Measurements from ENCODE around the gene FXN.
"Not testable (repeated sequence)": the region's sequence is repeated elsewhere in the genome, so short reads cannot be mapped to it uniquely, and the experiment has no call there.

FXN gene

DNA sequence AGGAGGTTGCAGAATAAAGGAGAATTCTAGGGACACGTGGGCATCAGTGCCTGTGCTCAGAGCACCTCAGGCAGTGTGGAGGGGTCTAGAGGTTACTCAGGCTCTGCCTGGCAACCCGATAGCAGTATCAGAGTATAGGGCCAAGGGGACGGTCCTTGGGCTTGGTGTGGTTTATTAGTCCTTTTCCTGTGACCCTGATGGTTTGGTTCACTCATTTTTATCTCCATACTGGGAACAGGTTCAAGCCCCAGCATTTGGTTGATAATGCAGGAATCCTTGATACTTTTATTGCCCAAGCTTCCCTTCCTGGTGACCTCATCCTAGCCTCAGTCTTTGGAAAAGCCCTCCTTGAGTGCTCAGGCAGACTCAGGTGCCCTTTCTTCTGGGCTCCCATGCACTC is 35.5 kb downstream of the FXN start:
- DNase-seq = no peak

DNA sequence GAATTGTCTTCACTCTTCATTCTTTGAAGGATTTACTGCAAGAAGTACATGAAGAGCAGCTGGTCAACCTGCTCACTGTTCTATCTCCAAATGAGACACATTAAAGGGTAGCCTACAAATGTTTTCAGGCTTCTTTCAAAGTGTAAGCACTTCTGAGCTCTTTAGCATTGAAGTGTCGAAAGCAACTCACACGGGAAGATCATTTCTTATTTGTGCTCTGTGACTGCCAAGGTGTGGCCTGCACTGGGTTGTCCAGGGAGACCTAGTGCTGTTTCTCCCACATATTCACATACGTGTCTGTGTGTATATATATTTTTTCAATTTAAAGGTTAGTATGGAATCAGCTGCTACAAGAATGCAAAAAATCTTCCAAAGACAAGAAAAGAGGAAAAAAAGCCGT is 37.6 kb downstream of the FXN start:
- DNase-seq = no peak

DNA sequence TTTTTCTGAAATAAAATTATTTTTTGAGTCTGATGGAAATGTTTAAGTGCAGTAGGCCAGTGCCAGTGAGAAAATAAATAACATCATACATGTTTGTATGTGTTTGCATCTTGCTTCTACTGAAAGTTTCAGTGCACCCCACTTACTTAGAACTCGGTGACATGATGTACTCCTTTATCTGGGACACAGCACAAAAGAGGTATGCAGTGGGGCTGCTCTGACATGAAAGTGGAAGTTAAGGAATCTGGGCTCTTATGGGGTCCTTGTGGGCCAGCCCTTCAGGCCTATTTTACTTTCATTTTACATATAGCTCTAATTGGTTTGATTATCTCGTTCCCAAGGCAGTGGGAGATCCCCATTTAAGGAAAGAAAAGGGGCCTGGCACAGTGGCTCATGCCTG is 39.2 kb downstream of the FXN start:
- DNase-seq = no peak

DNA sequence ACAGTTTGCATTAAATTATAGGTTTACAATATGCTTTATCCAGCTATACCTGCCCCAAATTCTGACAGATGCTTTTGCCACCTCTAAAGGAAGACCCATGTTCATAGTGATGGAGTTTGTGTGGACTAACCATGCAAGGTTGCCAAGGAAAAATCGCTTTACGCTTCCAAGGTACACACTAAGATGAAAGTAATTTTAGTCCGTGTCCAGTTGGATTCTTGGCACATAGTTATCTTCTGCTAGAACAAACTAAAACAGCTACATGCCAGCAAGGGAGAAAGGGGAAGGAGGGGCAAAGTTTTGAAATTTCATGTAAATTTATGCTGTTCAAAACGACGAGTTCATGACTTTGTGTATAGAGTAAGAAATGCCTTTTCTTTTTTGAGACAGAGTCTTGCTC is 41.0 kb downstream of the FXN start:
- DNase-seq = no peak

- no peak for DNase-seq
These were observed 42.5 kb downstream of the FXN start for GRCh38 chr9:69078069-69078468.

DNA sequence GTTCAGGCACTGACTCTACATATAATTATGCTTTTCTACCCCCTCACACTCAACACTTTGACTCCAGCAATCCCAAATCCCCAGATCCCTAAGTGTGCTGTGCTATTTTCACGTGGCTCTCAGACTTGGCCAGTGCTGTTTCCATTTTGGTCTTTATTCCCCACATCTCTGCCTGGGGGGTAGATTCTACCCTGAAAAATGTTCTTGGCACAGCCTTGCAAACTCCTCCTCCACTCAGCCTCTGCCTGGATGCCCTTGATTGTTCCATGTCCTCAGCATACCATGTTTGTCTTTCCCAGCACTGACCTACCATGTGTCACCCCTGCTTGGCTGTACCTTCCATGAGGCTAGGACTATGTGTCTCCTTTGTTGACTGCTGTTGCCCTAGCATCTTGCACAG is 43.0 kb downstream of the FXN start:
- no peak for DNase-seq

DNA sequence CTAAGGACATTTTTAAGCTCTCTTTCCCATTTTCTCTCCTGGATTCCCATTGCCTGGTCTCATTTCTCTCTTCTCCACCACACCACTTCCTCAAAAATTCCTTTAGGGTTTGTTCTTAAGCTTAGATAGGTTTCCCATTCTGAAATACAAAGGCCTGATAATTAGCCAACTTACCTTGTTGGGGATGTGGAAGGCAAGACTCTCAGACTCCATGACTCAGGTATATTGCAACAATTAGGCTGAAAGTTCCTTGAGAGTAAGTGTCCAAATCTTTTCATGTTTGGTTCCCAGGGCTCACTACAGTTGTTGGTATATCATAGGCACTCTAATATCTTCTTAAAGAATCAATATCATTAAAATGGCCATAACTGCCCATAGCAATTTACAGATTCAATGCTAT is 43.6 kb downstream of the FXN start:
- DNase-seq = no peak

DNA sequence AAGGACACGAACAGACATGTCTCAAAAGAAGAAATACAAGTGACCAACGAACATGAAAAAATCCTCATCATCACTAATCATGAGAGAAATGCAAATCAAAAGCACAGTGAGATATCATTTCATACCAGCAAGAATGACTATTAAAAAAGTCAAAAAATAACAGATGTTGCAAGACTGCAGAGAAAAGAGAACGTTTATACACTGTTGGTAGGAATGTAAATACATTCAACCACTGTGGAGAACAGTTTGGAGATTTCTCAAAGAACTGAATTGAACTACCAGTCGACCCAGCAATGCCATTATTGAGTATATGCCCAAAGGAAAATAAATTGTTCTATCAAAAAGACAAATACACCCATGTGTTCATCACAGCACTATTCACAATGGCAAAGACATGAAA is 45.7 kb downstream of the FXN start:
- DNase-seq = no peak

DNA sequence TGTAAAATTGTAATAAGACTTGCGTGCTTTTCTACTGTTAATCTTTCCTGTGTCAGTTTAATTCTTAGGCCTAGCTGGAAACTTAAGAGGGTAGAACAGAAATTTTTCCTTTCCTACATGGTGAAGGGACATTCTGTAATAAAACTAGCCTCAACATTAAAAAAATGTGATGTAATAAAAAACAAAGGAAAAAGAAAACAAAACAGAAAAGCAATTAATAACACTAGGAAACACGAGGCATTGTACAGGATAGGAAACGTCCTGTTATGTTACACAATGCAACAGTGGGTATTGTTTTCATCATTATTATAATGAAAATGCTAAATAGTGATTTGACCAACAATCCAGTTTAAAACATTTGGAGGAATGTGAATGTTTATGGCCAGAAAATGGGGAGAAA is 47.8 kb downstream of the FXN start:
- DNase-seq = no peak

DNA sequence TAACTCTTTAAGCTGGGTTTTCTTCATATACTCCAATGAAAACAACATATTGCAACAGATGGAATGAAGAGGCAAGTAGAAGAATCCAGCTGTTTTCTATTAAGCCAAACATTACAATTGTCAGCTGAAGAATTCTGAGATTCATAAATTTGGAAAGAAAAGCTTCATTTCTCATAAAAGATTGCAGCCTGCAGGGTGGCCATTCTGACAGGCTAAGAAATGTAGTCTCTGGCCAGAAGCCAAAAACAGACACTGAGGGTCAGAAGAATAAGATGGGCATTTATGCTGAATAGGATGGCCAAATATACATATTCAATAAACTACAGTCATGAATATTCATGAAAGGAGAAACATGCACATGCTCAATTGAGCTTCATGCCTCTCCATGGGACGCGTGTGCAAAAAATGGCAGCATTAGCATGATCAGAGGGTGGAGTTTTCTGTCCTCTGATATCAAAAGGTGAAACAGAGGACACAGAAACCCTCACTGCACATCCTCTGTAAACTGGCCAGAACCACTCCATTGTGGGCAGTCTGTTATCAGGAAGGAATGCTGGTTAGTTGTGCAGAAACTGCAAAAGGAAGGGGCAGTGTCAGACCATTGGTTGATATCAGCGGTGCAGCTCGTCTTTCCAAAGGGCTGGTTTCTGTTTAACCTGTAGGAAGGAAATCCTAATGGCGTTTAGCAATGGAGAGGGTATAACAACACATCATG is 50.2 kb downstream of the FXN start:
- DNase-seq = no peak

GRCh38 chr9:69086312-69086711 is 50.8 kb downstream of the FXN start:
- DNase-seq = no peak

GRCh38 chr9:69086769-69087168 is 51.2 kb downstream of the FXN start:
- no peak for DNase-seq

GRCh38 chr9:69089082-69089481 is 53.5 kb downstream of the FXN start:
- no peak for DNase-seq

- DNase-seq = no peak
These were observed 53.9 kb downstream of the FXN start for GRCh38 chr9:69089491-69089890.

DNA sequence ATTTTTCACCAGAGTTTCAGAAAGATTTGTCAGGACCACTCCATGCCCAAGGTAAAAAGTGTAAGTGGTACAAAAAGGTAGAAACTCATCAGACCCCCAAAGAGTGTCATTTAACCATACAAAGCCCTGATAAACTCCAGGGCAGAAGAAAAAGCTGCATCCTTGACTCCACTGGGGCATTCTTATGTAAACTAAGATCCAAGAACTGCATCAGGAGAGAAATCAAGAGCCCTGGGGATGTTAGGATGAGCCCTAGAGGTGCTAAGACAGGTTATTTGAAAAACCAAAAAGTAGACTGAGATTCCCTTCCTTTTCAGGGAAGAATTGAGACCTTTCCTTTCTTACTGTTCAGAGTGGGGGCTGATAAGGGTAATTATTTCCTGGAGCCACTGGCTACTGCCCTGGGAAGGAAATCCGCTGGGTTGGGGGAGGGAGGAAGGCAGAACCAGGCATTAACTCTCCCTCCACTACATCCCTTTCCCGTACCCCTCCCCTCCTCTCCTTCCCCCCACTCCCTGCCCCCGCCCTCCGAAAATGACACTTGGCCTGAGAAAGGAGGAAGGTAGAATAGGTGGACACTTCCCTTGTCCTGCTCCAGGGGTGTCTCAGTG is 54.7 kb downstream of the FXN start:
- no peak for DNase-seq

DNA sequence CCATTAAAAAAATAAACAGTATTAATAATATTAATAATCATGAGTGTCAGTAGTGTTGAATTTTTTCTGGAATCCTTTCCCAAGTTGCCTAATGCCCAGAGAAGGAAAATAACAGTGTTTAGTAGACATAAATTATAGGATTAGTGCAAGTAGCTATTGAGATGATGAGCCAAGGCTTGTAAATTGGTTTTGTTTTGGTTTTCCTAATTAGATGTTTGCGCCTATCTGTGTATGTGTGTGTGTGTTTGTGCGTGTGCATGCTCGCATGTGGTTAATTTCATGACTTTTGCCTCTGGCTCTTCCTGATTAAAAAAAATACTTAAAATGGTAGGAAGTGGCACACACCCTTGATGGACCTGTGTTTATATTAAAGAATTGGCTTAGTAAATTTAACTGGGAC is 55.4 kb downstream of the FXN start:
- DNase-seq = no peak

DNA sequence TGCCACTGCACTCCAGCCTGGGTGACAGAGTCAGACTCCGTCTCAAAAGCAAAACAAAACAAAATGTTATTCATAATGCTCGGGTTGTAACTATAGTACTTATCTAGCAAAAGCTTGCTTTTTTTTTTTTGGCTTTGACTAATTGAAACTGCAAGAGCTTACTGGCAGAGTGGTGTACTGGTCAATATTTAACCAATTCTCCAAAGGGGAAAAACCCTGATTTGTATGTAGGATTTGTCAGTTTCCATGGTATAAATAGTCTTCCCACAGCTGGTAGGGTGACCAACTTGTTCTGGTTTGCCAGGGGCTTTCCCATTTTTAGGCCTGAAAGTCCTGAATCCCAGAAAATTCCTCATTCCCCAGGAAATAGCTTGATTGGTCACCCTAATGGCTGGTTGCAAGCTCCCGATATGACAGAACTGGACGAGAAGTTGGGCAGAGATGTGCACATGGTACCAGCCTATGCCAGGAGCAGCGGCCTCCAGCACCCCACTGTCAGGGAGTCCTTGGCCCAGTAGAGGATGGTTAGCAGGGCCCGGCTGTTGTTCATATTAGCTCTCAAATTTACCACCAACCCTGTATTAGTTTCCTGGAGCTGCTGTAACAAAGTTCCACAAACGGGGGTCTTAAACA is 58.0 kb downstream of the FXN start:
- DNase-seq = no peak

- DNase-seq = not testable (repeated sequence)
These were observed 59.0 kb downstream of the FXN start for GRCh38 chr9:69094361-69095135.

DNA sequence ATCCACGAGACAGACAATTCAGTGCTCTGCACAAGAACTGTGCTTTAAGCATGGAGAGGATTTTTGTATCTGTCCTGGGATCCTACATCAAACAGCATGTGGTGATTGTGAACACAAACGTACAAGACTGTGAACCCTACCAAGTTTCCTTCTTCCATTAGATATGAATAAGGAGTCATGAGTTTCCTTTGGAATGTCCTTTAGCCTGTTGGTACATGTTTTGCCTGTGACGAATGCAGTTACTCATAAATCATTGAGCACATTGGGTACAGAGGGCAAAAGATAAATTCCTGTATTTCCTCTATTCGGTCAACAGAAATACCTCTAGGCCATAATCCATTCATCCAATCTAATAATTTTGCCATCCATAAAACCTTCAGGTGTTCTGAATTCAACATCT is 61.5 kb downstream of the FXN start:
- DNase-seq = no peak

- no peak for DNase-seq
These were observed 62.5 kb downstream of the FXN start for GRCh38 chr9:69097923-69098593.

DNA sequence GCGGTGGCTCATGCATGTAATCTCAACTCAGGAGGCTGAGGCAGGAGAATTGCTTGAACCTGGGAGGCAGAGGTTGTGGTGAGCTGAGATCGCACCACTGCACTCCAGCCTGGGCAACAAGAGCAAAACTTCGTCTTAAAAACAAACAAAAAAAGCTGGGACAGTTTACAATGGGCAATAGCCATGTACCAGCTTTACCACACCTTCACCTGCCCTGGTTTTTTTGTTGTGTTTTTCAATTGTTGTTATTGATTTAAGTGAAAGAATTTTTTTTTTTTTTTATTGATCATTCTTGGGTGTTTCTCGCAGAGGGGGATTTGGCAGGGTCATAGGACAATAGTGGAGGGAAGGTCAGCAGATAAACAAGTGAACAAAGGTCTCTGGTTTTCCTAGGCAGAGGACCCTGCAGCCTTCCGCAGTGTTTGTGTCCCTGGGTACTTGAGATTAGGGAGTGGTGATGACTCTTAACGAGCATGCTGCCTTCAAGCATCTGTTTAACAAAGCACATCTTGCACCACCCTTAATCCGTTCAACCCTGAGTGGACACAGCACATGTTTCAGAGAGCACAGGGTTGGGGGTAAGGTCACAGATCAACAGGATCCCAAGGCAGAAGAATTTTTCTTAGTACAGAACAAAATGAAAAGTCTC is 67.9 kb downstream of the FXN start:
- DNase-seq = not testable (repeated sequence)

DNA sequence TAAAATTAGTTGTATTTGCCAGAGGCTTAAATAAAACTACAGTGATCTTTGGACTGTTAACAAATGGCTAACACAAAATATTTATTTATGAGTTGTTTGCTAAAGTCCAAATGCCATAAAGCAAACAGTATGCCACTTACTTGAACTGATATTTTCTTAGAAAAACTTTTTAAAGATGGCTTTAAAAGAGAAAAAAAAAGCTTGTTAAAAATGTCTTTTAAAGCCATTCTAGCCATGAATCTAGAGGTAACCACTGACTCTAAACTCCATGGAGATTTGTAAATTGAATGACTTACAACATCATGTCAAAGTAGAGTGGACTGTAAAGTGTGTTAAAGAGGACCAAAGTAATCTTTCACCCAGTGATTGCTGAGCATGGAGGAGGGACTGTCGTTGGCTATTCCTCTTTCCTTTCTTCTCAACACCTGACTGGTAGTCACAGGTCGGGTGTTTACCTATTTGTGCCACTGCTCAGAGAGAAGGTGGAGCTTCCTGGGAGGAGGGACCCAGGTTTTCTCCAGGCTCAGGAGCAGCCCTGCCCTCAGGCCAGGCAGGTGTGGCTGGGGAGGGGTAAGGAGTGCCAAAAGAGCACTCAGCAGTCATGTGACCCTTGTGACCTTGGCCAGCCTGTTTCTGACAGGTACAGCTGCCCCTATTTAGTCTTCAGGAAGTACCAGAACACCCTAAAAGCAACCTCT is 69.4 kb downstream of the FXN start:
- DNase-seq = no peak

All from activated CD4-positive, alpha-beta T cell treated with anti-CD3 and anti-CD28 coated beads, Interleukin-2, amount 50 U/mL, for 1 hour (primary cell).